GM18907 (cell line): ENCODE results near the gene SLC38A7.
A peak's percentile ranks its signal among the peaks of the same experiment; 100 is the strongest.
"Not testable (repeated sequence)": the region's sequence is repeated elsewhere in the genome, so short reads cannot be mapped to it uniquely, and the experiment has no call there.

Experiments used
- ATAC-seq: cut with Tn5 transposase; IDR thresholded peaks from one replicate; pipeline ENCODE4 v1.9.1; 2021; ENCODE audit warnings: mild to moderate bottlenecking, moderate library complexity; ENCODE audit not compliant: unreplicated experiment

Gene SLC38A7

GRCh38 chr16:58678716-58679115 lies 5.9 kb downstream of the SLC38A7 start:
- ATAC-seq, result no peak

GRCh38 chr16:58678269-58678668 lies 6.3 kb downstream of the SLC38A7 start:
- ATAC-seq, result no peak

- ATAC-seq, result no peak
Measured at GRCh38 chr16:58670946-58671583, 13.5 kb downstream of the SLC38A7 start.

GRCh38 chr16:58670177-58670576 lies 14.4 kb downstream of the SLC38A7 start:
- no peak for ATAC-seq

- ATAC-seq, result no peak
Measured at GRCh38 chr16:58665200-58665599, 19.4 kb downstream of the SLC38A7 start.

GRCh38 chr16:58661199-58661830 lies 23.3 kb downstream of the SLC38A7 start:
- peak; percentile 84 for ATAC-seq

- ATAC-seq, result not testable (repeated sequence)
Measured at GRCh38 chr16:58659911-58660310, 24.7 kb downstream of the SLC38A7 start.

- no peak for ATAC-seq
Measured at GRCh38 chr16:58658796-58659211, 25.8 kb downstream of the SLC38A7 start.

GRCh38 chr16:58656899-58657298 lies 27.7 kb downstream of the SLC38A7 start:
- no peak for ATAC-seq

- no peak for ATAC-seq
Measured at GRCh38 chr16:58655215-58655596, 29.4 kb downstream of the SLC38A7 start.

- ATAC-seq, result no peak
Measured at GRCh38 chr16:58654560-58655214, 29.9 kb downstream of the SLC38A7 start.

- ATAC-seq, result no peak
Measured at GRCh38 chr16:58652741-58653140, 31.8 kb downstream of the SLC38A7 start.

- no peak for ATAC-seq
Measured at GRCh38 chr16:58651965-58652348, 32.6 kb downstream of the SLC38A7 start.

- ATAC-seq, result no peak
Measured at GRCh38 chr16:58649707-58650106, 34.9 kb downstream of the SLC38A7 start.

GRCh38 chr16:58647107-58647506 lies 37.5 kb downstream of the SLC38A7 start:
- no peak for ATAC-seq

GRCh38 chr16:58644765-58645487 lies 39.6 kb downstream of the SLC38A7 start:
- no peak for ATAC-seq

- no peak for ATAC-seq
Measured at GRCh38 chr16:58644108-58644507, 40.5 kb downstream of the SLC38A7 start.

- ATAC-seq, result no peak
Measured at GRCh38 chr16:58640949-58641348, 43.6 kb downstream of the SLC38A7 start.

- no peak for ATAC-seq
Measured at GRCh38 chr16:58639836-58640235, 44.7 kb downstream of the SLC38A7 start.

- no peak for ATAC-seq
Measured at GRCh38 chr16:58639230-58639629, 45.3 kb downstream of the SLC38A7 start.

- ATAC-seq, result no peak
Measured at GRCh38 chr16:58638148-58639036, 46.2 kb downstream of the SLC38A7 start.
